Smooth muscle cell (in vitro differentiated cells): ENCODE results near the gene MT1B. TPM values are rescaled to one million over a fixed set of nuclear protein-coding genes. Genes with fewer than 3 reads are reported as not detected.

Source experiments
- DNase-seq: peaks from one replicate; lab custom pipeline; 2025; ENCODE audit not compliant: unreplicated experiment; lab: John Stamatoyannopoulos, UW
- H2AFZ ChIP-seq: fragments of 200-600 bp; sonication (generic); 2 replicates; pipeline ENCODE4 v1.6.0; 2016; ENCODE audit warnings: antibody characterized with exemption, low read depth, mild to moderate bottlenecking
- H3F3A ChIP-seq: fragments of 200-600 bp; sonication (generic); 2 replicates; pipeline ENCODE4 v1.6.0; 2017; ENCODE audit warnings: antibody characterized with exemption, low read depth
- H3K27ac ChIP-seq: fragments of 200-600 bp; sonication (generic); 2 replicates; pipeline ENCODE4 v1.5.1; 2016; ENCODE audit warnings: low read depth, mild to moderate bottlenecking
- H3K27me3 ChIP-seq: fragments of 200-600 bp; sonication (generic); 2 replicates; pipeline ENCODE4 v1.6.1; 2016; ENCODE audit warnings: low read depth, mild to moderate bottlenecking
- H3K36me3 ChIP-seq: fragments of 200-600 bp; sonication (generic); 2 replicates; pipeline ENCODE4 v1.5.1; 2016; ENCODE audit warnings: low read depth
- H3K4me1 ChIP-seq: fragments of 200-600 bp; sonication (generic); 2 replicates; pipeline ENCODE4 v1.5.1; 2016; ENCODE audit warnings: low read depth
- H3K4me2 ChIP-seq: fragments of 200-600 bp; sonication (generic); 2 replicates; pipeline ENCODE4 v1.6.0; 2016; ENCODE audit warnings: mild to moderate bottlenecking
- H3K4me3 ChIP-seq: fragments of 200-600 bp; sonication (generic); 2 replicates; pipeline ENCODE4 v1.5.1; 2016; ENCODE audit warnings: mild to moderate bottlenecking
- H3K79me2 ChIP-seq: fragments of 200-600 bp; sonication (generic); 2 replicates; pipeline ENCODE4 v1.6.0; 2016; ENCODE audit warnings: low read depth, mild to moderate bottlenecking
- H3K9ac ChIP-seq: fragments of 200-600 bp; sonication (generic); 2 replicates; pipeline ENCODE4 v1.6.0; 2016; ENCODE audit warnings: low read depth
- H3K9me3 ChIP-seq: fragments of 200-600 bp; sonication (generic); replicated peaks from 2 replicates; pipeline ENCODE4 v1.5.1; 2016; ENCODE audit warnings: low read depth
- H4K20me1 ChIP-seq: fragments of 200-600 bp; sonication (generic); 2 replicates; pipeline ENCODE4 v1.6.0; 2016; ENCODE audit warnings: low read depth
- CTCF ChIP-seq: fragments of 200-600 bp; sonication (generic); IDR thresholded peaks from 2 replicates; pipeline ENCODE4 v1.5.1; 2017; ENCODE audit warnings: borderline replicate concordance, mild to moderate bottlenecking, antibody characterized with exemption; ENCODE audit not compliant: insufficient read depth, poor library complexity, severe bottlenecking
- WGBS: methylation state at CpG from one replicate; pipeline ENCODE4 v1.1.7; 2016; ENCODE audit warnings: low lambda C conversion rate; 5-methylcytosine and 5-hydroxymethylcytosine counted together
- polyA plus RNA-seq: library from polyadenylated mRNA; unstranded; fragments of >200 nt; fragmentation: Nextera tagmentation; extraction: Ambion mirVana; gene quantifications from 2 replicates; pipeline ENCODE4 v1.2.1, GENCODE V29; 2016
- total RNA-seq: library from RNA; depleted of rRNA; stranded (reverse); fragments of >200 nt; gene quantifications from 2 replicates; pipeline ENCODE4 v1.2.3, GENCODE V29; 2014

MT1B gene
- total and polyA plus RNA-seq, 2 experiments from 2014 or later, result not detected

GRCh38 chr16:56700195-56700594 is 48.5 kb downstream of the MT1B start:
- Histone ChIP-seq H3K36me3 (no peaks in the 10 kb centered on the region), H3K79me2 (no peaks in the 10 kb centered on the region), H3K9me3 (peaks cover 5% of the 10 kb centered on the region), H3K4me1 (no peaks in the 10 kb centered on the region), H2AFZ (no peak overlapping the region), H3K27ac (no peak overlapping the region), H3K4me3 (no peak overlapping the region), H3K4me2 (no peak overlapping the region), H3F3A (no peaks in the 10 kb centered on the region), H3K27me3 (no peaks in the 10 kb centered on the region), H4K20me1 (no peaks in the 10 kb centered on the region), H3K9ac (no peak overlapping the region)
- WGBS, result 48% methylated on average over 1 of the region's 1 CpG
- TF ChIP-seq CTCF, result no peak
- DNase-seq, result no peak

GRCh38 chr16:56700631-56701030 is 48.9 kb downstream of the MT1B start:
- no peaks in the 10 kb centered on the region for H3K79me2 ChIP-seq
- H3K36me3 ChIP-seq, result no peaks in the 10 kb centered on the region
- 100% methylated on average over 1 of the region's 1 CpG for WGBS
- no peak overlapping the region for H3K27ac ChIP-seq
- H3K4me3 ChIP-seq, result no peak overlapping the region
- H3K4me1 ChIP-seq, result no peaks in the 10 kb centered on the region
- TF ChIP-seq CTCF, result no peak
- H3K9me3 ChIP-seq, result peaks cover 5% of the 10 kb centered on the region
- no peak overlapping the region for H2AFZ ChIP-seq
- no peak overlapping the region for H3K4me2 ChIP-seq
- no peaks in the 10 kb centered on the region for H4K20me1 ChIP-seq
- H3K9ac ChIP-seq, result no peak overlapping the region
- DNase-seq, result no peak
- H3K27me3 ChIP-seq, result no peaks in the 10 kb centered on the region
- H3F3A ChIP-seq, result no peaks in the 10 kb centered on the region

- H3K27me3 ChIP-seq, result no peaks in the 10 kb centered on the region
- TF ChIP-seq CTCF, result no peak
- 85% methylated on average over 7 of the region's 7 CpGs for WGBS
- H3K4me3 ChIP-seq, result no peak overlapping the region
- no peaks in the 10 kb centered on the region for H3K79me2 ChIP-seq
- no peak overlapping the region for H3K4me2 ChIP-seq
- H3K4me1 ChIP-seq, result no peaks in the 10 kb centered on the region
- peaks cover 5% of the 10 kb centered on the region for H3K9me3 ChIP-seq
- peak overlapping the region; percentile 5 for H2AFZ ChIP-seq
- no peaks in the 10 kb centered on the region for H4K20me1 ChIP-seq
- H3K9ac ChIP-seq, result no peak overlapping the region
- H3F3A ChIP-seq, result no peaks in the 10 kb centered on the region
- H3K27ac ChIP-seq, result no peak overlapping the region
- DNase-seq, result no peak
- H3K36me3 ChIP-seq, result no peaks in the 10 kb centered on the region
Measured at GRCh38 chr16:56701534-56701933, 49.8 kb downstream of the MT1B start.

Other genes with a start within 250 kb of the MT1B start
- gene AMFR, start 226.3 kb upstream of the MT1B start, total RNA-seq, result 60.6 and 76.6 TPM in 2 replicates
- 45.2 and 49.1 TPM in 2 replicates for gene AMFR, start 226.3 kb upstream of the MT1B start, polyA plus RNA-seq
- 101 and 119 TPM in 2 replicates for gene NUDT21, start 200.6 kb upstream of the MT1B start, total RNA-seq
- gene NUDT21, start 200.6 kb upstream of the MT1B start, polyA plus RNA-seq, result 44.4 and 55.5 TPM in 2 replicates
- 56.7 and 107 TPM in 2 replicates for gene OGFOD1, start 200.3 kb upstream of the MT1B start, total RNA-seq
- 55.8 and 68.7 TPM in 2 replicates for gene OGFOD1, start 200.3 kb upstream of the MT1B start, polyA plus RNA-seq
- gene BBS2, start 131.9 kb upstream of the MT1B start, total RNA-seq, result 33.2 and 43.4 TPM in 2 replicates
- gene BBS2, start 131.9 kb upstream of the MT1B start, polyA plus RNA-seq, result 20.4 and 32.7 TPM in 2 replicates
- gene MT4, start 86.8 kb upstream of the MT1B start, total RNA-seq, result not detected in 2 replicates
- gene MT4, start 86.8 kb upstream of the MT1B start, polyA plus RNA-seq, result not detected in 2 replicates
- not detected in 2 replicates for gene MT3, start 62.4 kb upstream of the MT1B start, total RNA-seq
- gene MT3, start 62.4 kb upstream of the MT1B start, polyA plus RNA-seq, result 0.65 TPM in 1 of 2 replicates, not detected in the other
- gene MT2A, start 43.3 kb upstream of the MT1B start, total RNA-seq, result 12.6 and 14.8 TPM in 2 replicates
- gene MT2A, start 43.3 kb upstream of the MT1B start, polyA plus RNA-seq, result 171 and 225 TPM in 2 replicates
- gene MT1E, start 26.1 kb upstream of the MT1B start, total RNA-seq, result 0.67 and 2.0 TPM in 2 replicates
- 2.2 and 10.3 TPM in 2 replicates for gene MT1E, start 26.1 kb upstream of the MT1B start, polyA plus RNA-seq
- gene MT1M, start 19.2 kb upstream of the MT1B start, total RNA-seq, result not detected in 2 replicates
- gene MT1M, start 19.2 kb upstream of the MT1B start, polyA plus RNA-seq, result 0.19 TPM in 1 of 2 replicates, not detected in the other
- not detected in 2 replicates for gene MT1A, start 13.2 kb upstream of the MT1B start, total RNA-seq
- gene MT1A, start 13.2 kb upstream of the MT1B start, polyA plus RNA-seq, result not detected in 2 replicates
- gene MT1F, start 6.1 kb downstream of the MT1B start, total RNA-seq, result 0.81 and 5.9 TPM in 2 replicates
- gene MT1F, start 6.1 kb downstream of the MT1B start, polyA plus RNA-seq, result 0.50 and 2.3 TPM in 2 replicates
- gene MT1G, start 16.2 kb downstream of the MT1B start, total RNA-seq, result not detected in 2 replicates
- gene MT1G, start 16.2 kb downstream of the MT1B start, polyA plus RNA-seq, result 0.40 TPM in 1 of 2 replicates, not detected in the other
- gene MT1H, start 17.9 kb downstream of the MT1B start, total RNA-seq, result not detected in 2 replicates
- not detected in 2 replicates for gene MT1H, start 17.9 kb downstream of the MT1B start, polyA plus RNA-seq
- gene MT1X, start 30.6 kb downstream of the MT1B start, total RNA-seq, result 0.76 and 4.3 TPM in 2 replicates
- 11.7 and 12.8 TPM in 2 replicates for gene MT1X, start 30.6 kb downstream of the MT1B start, polyA plus RNA-seq
- gene NUP93, start 78.2 kb downstream of the MT1B start, total RNA-seq, result 40.7 and 45.6 TPM in 2 replicates
- gene NUP93, start 78.2 kb downstream of the MT1B start, polyA plus RNA-seq, result 55.8 and 60.9 TPM in 2 replicates
- gene SLC12A3, start 213.3 kb downstream of the MT1B start, total RNA-seq, result not detected in 2 replicates
- not detected in 2 replicates for gene SLC12A3, start 213.3 kb downstream of the MT1B start, polyA plus RNA-seq